GM21515 (cell line): ENCODE data around the gene ARVCF.

Experiments used
- ATAC-seq: cut with Tn5 transposase; IDR thresholded peaks from one replicate; pipeline ENCODE4 v1.9.1; 2021; ENCODE audit not compliant: unreplicated experiment

Gene ARVCF

DNA sequence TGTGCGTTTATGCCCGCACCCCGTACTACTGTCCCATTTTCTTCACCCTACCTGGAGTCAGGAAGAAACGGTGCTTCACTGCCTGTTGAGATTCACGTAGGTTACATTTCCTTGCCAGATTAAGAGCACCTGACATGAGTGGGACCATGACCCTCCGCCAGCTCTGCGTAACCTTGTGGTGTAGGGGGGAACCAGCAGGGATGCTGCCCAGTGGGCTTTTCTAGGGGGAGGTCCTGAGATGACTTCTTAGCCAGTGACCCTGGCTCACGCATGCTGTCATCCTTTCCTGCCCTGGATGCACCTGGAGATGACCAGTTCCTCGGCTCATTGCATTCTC is 967 bp upstream of the ARVCF start:
- no peak for ATAC-seq

DNA sequence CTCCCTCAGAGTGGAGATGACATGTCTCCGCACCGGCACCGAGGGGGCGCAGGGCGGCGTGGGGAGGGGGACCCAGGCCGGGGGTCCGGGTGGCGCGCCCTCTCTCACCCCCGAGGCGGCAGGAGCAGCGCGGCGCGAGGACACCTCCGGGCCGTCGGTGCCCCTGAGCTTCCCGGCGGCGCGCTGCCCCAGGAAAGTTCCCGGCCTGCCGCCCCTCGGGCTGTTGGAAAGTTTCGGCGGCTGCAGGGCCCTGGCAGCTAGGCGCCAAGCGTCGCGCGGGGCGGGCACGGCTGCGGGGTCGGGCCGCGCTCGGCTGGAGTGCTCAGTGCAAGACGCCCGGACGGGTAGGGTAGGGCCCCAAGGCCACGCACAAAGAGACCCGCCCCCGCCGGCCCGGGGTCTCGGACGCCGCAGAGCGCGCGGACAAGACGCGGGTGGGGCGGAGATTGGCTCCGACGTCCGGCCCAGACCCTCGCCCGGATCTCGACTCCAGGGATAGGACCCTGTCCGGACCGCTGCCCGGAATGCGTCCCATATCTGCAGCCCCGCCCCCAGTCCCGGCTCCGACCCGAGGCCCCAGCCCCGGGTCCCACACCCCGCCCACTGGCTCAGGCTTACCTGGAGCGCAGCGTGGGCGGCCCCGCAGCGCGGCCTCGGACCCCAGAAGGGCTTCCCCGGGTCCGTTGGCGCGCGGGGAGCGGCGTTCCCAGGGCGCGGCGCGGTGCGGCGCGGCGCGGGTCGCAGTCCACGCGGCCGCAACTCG is 471 bp downstream of the ARVCF start:
- ATAC-seq: no peak

DNA sequence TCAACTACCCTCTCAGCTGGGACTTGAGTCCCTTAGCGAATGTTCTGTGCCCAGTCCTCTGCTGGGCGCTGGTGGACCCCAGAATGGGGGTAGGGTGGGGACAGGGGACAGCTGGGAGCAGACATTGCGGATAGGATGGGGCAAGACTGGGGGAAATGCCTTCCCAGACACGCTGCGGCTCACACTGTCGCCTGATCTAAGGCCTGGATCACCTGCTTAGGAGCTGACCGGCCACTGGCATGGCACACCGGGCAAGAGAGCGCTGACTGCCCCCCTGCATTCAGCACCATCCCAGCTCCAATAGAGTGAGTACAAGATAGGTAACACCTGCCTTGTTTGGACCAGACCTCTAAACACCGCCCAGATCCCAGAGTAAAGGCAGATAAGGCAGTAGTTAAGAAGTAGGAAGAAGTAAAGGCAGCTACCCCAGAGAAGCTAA is 1.4 kb downstream of the ARVCF start:
- no peak for ATAC-seq

DNA sequence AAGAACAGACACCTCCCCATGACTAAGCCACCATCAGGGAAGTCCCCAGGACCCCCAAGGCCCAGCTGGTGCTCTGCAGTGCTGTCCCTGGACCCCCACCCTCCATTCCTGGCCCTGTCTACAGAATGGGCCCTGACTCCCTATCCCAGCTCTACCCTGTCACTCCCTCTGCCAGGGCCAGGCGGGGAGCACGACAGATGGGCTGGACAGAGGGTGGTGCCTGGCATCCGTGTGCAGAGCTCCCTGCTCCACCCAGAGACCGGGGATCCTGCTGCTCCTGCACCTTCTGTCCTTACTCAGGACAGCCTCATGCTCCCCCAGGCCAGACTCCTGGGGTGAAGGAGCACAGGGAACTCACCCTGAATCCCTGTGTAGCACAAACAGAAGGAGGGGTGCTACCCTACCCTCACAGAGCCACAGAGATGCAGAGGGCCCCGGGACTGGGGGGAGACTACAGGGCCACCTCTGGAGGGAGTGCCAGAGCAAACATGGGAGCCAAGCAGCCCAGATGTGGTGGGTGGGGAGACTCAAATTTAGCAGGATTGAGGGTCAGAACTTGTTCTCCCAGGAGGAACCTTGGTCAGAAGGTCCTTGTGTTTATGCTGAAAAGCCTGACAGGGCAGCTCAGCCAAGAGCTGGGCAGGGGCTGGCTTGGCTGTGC is 2.0 kb downstream of the ARVCF start:
- ATAC-seq: no peak

DNA sequence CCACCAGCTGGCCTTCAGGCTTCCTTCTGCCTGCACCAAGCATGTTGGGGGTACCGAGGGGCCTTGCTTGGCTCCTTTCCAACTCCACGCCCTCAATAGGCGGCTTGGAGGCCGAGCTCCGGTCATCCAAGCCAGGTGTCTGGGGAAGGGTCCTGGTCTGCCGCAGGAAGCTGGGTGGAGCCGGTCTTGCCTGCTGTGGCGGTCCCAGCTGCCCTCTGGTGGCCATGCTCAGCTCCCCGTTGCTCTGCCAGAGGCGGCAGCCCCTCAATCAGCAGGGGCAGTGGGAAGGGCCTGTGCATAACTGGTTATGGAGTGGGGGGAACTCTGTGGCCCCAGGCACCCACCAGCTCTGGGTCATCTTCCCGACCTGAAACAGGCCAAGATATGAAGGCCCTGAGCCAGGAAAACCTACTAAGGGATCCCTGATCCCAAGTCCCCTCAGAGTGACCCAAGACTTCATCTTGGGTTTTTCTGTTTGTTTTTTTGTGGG is 3.2 kb downstream of the ARVCF start:
- no peak for ATAC-seq

DNA sequence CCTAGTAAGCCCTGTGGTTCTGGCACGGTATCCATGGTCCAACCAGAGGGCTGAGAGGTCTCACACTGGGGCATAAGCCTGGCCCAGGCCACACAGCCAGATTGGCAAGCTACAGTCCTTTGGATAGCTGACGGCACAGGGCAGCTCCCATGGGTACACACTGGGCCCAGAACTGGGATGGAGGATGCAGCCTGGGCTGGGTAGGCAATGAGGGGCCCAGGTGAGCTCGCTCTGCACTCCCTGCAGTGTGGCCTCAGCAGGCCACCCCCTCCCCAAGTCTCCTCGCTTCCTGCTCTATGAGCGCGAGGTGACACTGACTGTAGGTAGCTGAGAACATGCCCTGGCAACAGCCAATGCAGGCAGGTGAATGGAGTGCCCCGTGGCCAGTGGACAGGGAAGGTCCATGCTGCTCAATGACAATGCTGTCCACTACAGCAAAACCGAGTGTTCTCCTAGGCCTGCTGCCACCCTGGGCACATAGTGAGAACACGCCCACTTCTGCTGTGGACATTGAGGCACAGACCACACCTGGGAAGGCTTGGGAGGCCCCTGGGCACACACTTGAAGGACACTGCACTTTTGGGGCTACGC is 3.8 kb downstream of the ARVCF start:
- ATAC-seq: no peak

DNA sequence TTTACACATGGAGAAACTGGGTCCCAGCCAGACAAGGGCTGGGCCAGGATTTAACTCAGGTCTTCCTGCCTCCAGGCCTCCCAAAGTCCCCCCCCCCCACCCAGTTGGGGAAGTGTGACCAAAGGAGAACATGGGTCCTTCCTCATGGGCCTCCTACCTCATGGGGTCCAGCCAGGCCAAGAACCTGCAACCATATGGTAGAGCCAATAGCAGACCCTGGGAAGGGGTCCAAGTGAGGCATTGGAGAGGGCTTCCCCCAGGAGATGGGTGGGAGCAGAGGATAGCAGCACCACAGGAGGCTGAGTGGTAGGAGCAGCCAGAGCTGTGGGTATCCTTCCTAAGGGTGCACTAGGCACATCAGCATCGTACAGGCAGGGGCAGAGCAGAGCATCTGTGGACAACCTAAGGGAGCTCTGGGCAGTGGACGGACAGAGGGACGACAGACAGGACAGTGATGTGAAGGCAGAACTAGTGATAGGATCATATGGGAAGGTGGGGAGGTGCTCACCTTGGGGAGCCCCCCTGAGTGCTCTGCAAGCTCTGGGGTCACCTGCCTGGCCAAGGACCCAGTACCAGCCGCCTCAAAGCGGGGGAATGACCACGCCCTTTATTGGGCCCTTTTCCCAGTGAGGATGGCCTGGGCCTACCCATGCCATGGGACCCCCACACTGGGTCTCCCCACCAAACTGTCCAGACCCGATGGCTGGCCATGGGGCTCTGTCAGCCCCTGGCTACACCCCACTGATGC is 4.5 kb downstream of the ARVCF start:
- no peak for ATAC-seq

DNA sequence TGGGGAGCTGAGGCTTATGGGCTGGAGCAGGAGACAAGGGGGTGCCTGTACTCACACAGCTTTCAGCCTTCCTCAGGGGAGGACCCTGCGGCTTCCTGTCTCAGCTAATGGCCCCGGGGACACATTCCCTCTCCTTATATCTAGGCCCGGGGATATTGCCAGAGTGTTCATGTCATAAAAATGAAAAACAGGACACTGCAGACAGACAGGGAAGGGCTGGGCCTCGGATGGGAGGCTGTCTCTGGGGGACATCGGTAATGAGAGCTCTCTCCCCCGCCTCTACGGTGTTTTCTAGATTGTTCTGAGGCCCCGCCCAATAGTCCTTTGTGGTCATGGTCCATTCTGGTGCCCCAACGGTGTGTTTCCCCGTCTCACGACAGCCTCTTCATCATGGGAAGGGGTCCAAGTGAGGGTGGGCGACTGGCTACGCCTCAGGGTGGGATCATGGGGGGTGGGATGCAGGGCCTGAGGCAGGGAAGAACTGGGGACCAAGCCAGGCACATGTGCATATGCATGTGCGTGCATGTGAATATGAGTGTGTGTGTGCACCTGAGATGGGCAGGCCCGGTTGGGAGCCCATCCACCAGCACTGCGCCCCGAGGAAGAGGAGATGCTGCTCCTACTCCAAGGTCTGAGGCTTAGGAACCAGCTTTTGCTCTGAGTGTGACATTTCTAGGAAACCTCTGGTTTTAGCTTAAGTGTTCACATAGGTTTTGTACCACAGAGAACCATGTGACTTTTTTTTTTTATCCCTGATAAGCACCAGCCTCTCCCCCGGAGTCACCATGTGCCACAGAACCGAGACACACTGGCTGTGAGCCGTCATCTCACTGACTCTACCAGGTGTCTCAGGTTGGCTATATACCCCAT is 5.3 kb downstream of the ARVCF start:
- no peak for ATAC-seq

DNA sequence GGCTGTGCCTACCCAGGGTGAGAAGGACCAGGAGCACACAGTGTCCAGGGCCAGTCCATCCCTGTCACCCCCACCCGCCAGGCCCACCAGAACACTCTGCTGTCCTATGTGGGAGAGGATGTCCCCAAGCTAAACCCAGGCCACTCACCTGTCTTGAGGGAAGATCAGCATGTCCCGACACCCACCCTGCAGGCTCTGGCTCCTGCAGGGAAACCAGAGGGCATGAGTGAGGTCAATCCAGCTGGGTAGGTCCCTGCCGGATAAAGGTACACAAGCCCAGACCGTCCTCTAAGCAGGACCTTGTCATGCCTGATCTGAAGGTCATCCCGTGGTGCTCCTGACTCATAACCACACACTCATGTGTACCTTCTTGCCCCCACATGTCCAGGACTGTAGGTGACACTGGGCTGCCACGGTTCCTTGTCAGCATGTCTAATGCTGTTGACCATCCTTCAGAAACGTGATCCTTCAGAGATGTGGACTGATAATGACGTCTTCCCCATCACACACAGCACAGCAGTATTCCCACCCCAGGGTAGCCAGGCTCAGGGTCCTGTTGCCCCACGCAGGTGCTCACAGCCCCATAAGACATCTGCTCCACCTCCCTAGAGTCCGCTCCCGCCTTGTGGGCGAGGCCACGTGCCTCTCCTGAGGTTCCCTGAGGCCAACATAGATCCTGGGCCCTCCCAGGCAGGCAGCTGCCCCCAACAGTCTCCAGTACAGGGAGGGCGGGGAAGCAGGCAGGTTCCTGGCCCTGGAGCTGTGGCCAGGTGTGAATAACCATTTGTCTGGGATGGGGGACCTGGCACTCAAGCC is 6.1 kb downstream of the ARVCF start:
- no peak for ATAC-seq

DNA sequence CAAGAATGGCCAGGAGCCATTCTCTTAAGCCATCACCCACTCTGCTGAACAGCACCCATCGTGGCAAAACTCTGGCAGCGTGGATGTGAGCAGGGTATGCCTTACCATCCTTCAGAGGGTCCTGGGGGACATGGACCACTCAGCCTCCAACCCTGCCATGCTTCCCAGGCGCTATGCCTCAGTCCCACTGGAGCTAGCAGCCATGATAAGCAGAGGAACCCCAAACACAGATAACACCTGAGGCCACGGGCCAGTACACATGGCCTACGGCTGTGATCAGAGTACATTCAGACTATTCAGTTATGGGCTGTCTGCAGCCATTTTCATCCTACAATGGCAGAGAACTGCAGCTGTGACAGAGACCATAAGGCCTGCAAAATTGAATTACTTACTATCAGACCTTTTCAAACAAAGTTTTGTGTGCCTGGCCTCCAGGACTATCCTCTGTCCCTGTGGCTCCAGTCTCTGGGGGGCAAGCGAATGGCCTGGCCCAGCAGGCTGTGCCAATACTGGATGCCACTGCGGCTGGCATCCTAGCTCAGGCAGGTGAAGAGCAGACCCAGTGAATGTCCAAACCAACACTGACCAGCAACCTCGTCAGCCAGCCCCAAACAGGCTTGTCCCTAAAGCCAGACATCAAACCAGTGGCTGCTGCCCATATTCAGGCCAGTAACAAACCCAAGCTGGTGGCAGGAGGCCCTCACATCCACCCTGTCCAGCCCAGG is 6.9 kb downstream of the ARVCF start:
- ATAC-seq: no peak

DNA sequence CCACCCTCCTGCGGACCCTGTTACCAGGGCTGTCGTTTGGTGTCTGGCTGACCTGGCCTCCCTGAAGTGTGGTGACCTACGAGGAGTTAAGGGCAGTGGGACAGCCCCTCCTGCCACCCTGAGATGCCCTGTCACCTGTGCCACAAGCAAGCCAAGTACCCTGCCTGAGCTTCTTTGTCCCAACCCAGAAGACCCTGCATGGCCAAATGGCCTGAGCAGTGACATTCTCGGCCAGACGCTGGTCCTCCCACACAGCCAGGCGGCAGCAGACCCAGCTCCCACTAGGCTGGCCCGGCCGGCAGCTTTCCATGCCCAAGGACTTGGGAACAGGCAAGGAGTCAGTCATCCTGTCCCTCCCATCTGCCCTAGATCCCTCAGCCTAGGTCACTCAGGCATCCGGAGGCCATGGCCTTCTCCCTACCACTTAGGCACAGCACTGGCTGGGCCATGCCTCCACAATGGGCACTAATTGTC is 7.6 kb downstream of the ARVCF start:
- ATAC-seq: no peak

DNA sequence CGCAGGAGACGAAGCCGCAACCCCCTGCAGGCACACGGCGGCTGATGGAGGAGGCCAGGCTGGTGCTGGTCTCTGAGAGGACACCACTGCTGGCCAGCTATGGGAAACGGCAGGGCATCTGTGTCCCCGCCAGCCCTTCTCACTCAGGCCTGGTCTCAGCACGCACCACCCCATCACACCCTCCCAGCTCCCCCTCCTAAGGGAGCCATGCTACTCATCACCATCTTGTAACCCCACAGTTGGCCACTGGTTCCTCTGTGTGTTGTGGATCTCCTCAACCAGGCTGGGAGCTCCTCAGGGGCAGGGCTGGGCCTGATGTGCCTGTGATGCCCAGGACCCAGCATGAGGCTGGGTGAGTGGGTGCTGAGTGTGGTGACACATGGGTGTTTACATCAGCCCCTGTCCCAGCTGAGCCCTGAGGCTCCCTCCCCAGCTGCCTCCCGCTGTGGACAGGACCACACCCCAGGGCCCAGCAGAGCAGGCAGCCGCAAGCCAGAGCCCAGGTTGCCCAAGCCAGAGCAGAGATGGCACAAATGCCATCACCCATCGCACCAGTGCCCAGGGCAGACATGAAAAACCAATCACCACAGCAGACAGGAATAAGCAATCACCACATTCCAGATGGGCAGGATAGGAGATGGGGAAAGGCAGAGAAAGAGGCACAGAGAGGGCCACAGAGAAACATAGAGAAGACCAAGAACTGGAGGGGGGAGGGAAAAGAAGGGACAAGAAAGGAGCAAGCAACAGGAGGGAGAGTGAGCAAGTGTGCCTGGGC is 8.2 kb downstream of the ARVCF start:
- ATAC-seq: no peak

DNA sequence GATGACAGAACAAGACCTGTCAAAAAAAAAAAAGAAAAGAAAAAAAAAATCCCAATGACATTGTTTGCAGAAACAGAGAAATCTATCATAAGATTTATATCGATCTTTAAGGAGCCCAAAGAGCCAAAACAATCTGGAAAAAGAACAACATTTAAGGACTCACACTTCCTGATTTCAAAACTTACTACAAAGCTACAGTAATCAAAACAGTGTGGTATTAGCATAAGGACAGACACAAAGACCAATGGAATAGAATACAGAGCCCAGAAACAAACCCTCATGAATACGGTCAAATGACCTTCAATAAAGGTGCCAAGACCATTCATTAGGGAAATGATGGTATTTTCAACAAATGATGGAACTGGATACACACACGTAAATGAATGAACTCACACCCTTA is 12.2 kb downstream of the ARVCF start:
- no peak for ATAC-seq

DNA sequence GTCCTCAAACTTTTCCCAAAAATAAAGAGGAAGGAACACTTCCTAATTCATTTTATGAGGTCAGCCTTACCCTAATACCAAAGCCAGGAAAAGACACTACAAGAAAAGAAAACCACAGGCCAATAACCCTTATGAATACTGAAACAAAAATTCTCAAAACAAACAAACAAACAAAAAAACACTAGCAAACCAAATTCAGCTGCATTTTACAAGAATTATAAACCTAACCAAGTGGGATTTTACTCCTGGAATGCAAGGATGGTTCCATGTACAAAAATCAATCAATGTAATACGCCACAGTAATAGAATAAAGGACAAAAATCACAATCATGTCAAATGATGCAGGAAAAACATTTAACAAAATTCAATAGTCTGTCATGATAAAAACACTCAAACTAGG is 13.3 kb downstream of the ARVCF start:
- ATAC-seq: no peak

DNA sequence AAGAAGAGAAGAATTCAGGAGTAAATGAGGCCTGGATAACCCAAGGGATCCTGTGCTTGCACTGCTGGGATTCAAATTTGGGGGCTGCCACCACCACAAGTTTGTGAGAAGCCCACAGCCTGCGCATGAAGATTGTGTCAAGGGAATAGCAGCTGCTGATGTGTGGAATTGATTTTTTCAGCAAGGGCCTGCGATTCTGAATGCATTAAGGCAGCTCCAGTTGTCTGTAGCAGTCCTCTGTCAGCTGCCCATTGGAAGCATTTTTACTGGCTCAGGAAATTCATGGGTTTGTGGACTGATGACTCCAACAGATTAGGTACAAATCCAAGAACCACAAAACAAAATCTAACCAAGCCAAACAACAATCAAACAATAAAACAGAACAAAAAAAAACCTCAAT is 14.0 kb downstream of the ARVCF start:
- ATAC-seq: no peak

DNA sequence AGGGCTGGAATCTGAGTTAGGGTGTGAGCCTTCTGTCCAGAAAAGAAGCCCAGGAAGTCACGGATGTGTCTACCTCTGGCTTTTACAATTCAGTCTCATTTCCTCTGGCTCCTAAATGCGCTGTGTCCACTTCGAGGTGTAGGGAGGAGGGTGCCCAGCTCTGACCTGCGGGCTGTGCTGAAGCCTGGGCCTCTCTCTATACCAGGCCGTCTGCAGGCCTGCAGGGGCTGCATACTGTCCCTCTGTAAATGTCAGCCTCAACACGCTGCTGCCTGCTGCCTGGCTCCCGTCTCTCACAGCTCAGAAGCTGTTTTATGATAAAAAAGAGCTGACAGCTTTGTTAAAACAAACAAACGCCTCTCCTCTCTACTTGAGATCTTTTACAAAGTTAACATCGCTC is 14.5 kb downstream of the ARVCF start:
- ATAC-seq: no peak

DNA sequence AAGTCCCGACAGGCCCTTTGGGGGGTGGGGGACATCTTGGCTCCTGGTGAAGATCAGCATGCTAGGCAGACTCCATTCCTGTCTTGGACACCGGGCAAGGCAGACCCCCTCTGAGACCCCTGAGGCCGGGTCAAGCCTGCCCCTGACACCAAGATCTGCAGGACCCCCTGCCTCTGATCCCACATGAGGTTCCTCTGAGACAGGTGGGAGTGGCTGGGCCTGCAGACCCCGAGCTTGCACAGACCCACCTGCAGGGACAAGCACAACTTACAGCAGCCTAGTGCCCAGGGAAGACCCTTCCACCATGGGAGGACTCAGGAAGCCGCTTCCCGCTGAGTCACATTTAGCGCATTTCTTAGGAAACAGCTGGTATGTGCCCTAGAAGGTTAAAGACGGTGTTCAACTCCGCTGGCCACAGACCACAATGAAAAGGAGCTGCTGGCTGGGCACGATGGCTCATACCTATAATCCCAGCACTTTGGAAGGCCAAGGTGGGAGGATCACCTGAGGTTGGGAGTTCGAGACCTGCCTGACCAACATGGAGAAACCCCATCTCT is 15.5 kb downstream of the ARVCF start:
- ATAC-seq: no peak
